IMR-90 (cell line): ENCODE results near the gene IGFBP1. TPM values are rescaled to one million over a fixed set of nuclear protein-coding genes. Genes with fewer than 3 reads are reported as not detected.

Experiments
- ATAC-seq: fragments of 200-7000 bp; cut with Tn5 transposase; 2 replicates; pipeline ENCODE4 v1.9.1; 2020; ENCODE audit warnings: low read depth, mild to moderate bottlenecking, moderate library complexity
- BruUV-seq: library from RNA; stranded (reverse); fragments of 400-500 nt; replicated peaks from 2 replicates; lab custom pipeline; 2021; lab: Mats Ljungman, UMichigan
- CTCF ChIA-PET: fragments of 300-600 bp; formaldehyde crosslinking; extraction: SDS; loops from one replicate; lab custom pipeline; 2021; ENCODE audit warnings: antibody characterized with exemption; lab: Yijun Ruan, JAX
- POLR2A ChIA-PET: fragments of 300-600 bp; sonication (Branson Sonifier 250); formaldehyde crosslinking; loops from one replicate; lab custom pipeline; 2022; ENCODE audit warnings: antibody characterized with exemption; ENCODE audit not compliant: unreplicated experiment; lab: Charles Lee
- DNase-seq: peaks from one replicate; pipeline ENCODE4 v3.0.0; 2013
- H2AFZ ChIP-seq: replicated peaks from 2 replicates; pipeline ENCODE3; 2013; ENCODE audit warnings: low read length, mild to moderate bottlenecking; ENCODE audit not compliant: poor library complexity
- H2AK5ac ChIP-seq: 2 replicates; pipeline ENCODE4 v1.6.1; 2013; ENCODE audit warnings: low read depth, low read length, inconsistent platforms
- H2AK9ac ChIP-seq: replicated peaks from 2 replicates; pipeline ENCODE3; 2013; ENCODE audit warnings: mild to moderate bottlenecking, low read depth, low read length, moderate library complexity; ENCODE audit not compliant: poor library complexity
- H2BK120ac ChIP-seq: 2 replicates; pipeline ENCODE4 v1.6.1; 2013; ENCODE audit warnings: low read depth, low read length, inconsistent platforms
- H2BK15ac ChIP-seq: 3 replicates; pipeline ENCODE4 v1.6.1; 2013; ENCODE audit warnings: low read depth, low read length, inconsistent platforms
- H2BK20ac ChIP-seq: 2 replicates; pipeline ENCODE4 v1.6.1; 2013; ENCODE audit warnings: low read depth, mild to moderate bottlenecking, inconsistent platforms, low read length, moderate library complexity
- H2BK5ac ChIP-seq: 2 replicates; pipeline ENCODE4 v1.6.1; 2013; ENCODE audit warnings: mild to moderate bottlenecking, low read depth, low read length, inconsistent platforms; ENCODE audit not compliant: poor library complexity, severe bottlenecking
- H3K14ac ChIP-seq: replicated peaks from 2 replicates; pipeline ENCODE4 v1.6.1; 2013; ENCODE audit warnings: low read depth, low read length, inconsistent platforms
- H3K18ac ChIP-seq: 2 replicates; pipeline ENCODE4 v1.6.1; 2013; ENCODE audit warnings: low read depth, low read length, control low read depth
- H3K23ac ChIP-seq: 2 replicates; pipeline ENCODE4 v1.6.1; 2013; ENCODE audit warnings: low read depth, low read length, inconsistent platforms
- H3K27ac ChIP-seq: 2 replicates; pipeline ENCODE4 v1.5.1; 2013; ENCODE audit warnings: mild to moderate bottlenecking, control low read depth, low read length; ENCODE audit not compliant: insufficient read depth
- H3K27me3 ChIP-seq: 2 replicates; pipeline ENCODE4 v1.6.1; 2013; ENCODE audit warnings: low read length; ENCODE audit not compliant: control insufficient read depth, insufficient read depth
- H3K36me3 ChIP-seq: 2 replicates; pipeline ENCODE4 v1.6.1; 2013; ENCODE audit warnings: low read length, mixed read lengths; ENCODE audit not compliant: control insufficient read depth, insufficient read depth
- H3K4ac ChIP-seq: 2 replicates; pipeline ENCODE4 v1.6.1; 2013; ENCODE audit warnings: low read depth, low read length, inconsistent platforms
- H3K4me1 ChIP-seq: 2 replicates; pipeline ENCODE4 v1.6.1; 2013; ENCODE audit warnings: low read length, mixed read lengths; ENCODE audit not compliant: control insufficient read depth, insufficient read depth
- H3K4me2 ChIP-seq: 2 replicates; pipeline ENCODE4 v1.6.1; 2013; ENCODE audit warnings: low read depth, mild to moderate bottlenecking, control low read depth, low read length, moderate library complexity
- H3K4me3 ChIP-seq: 2 replicates; pipeline ENCODE4 v1.5.1; 2013; ENCODE audit warnings: low read depth, mild to moderate bottlenecking, control low read depth, low read length, moderate library complexity; ENCODE audit not compliant: insufficient read depth
- H3K56ac ChIP-seq: 2 replicates; pipeline ENCODE4 v1.6.1; 2013; ENCODE audit warnings: low read length, inconsistent platforms; ENCODE audit not compliant: insufficient read depth; ENCODE audit errors: extremely low read depth
- H3K79me1 ChIP-seq, 2 experiments: 2 replicates each; pipeline ENCODE4 v1.6.1; 2013; ENCODE audit warnings: low read length in 2 of 2, inconsistent platforms in 1 of 2, low read depth in 1 of 2
- H3K9ac ChIP-seq: 2 replicates; pipeline ENCODE4 v1.6.1; 2013; ENCODE audit warnings: low read depth, low read length, control low read depth
- H3K9me1 ChIP-seq: 2 replicates; pipeline ENCODE4 v1.6.1; 2013; ENCODE audit warnings: low read length, inconsistent platforms; ENCODE audit not compliant: insufficient read depth
- H3K9me3 ChIP-seq: 2 replicates; pipeline ENCODE4 v1.6.1; 2013; ENCODE audit warnings: low read length; ENCODE audit not compliant: control insufficient read depth, insufficient read depth
- H4K20me1 ChIP-seq: 2 replicates; pipeline ENCODE4 v1.6.1; 2013; ENCODE audit warnings: low read length, inconsistent platforms; ENCODE audit not compliant: insufficient read depth
- H4K5ac ChIP-seq: 2 replicates; pipeline ENCODE4 v1.6.1; 2013; ENCODE audit warnings: mild to moderate bottlenecking, low read depth, low read length, control low read depth
- H4K8ac ChIP-seq, 2 experiments: 2 replicates each; pipeline ENCODE4 v1.6.1; 2013; ENCODE audit warnings: low read depth in 2 of 2, low read length in 2 of 2, control low read depth in 1 of 2, inconsistent platforms in 1 of 2
- H4K91ac ChIP-seq: 2 replicates; pipeline ENCODE4 v1.6.1; 2013; ENCODE audit warnings: low read depth, low read length, inconsistent platforms; ENCODE audit not compliant: insufficient read depth
- CEBPB ChIP-seq: IDR thresholded peaks from 2 replicates; pipeline ENCODE4 v1.6.1; 2012; ENCODE audit warnings: low read depth, low read length, improper control_type of control experiment
- MAZ ChIP-seq: IDR thresholded peaks from 2 replicates; pipeline ENCODE4 v1.6.1; 2012; ENCODE audit warnings: low read depth, mild to moderate bottlenecking, low read length, improper control_type of control experiment, moderate library complexity, borderline replicate concordance
- POLR2A ChIP-seq: IDR thresholded peaks from 2 replicates; pipeline ENCODE4 v1.6.1; 2012; ENCODE audit warnings: mild to moderate bottlenecking, low read depth, low read length
- RFX5 ChIP-seq: IDR thresholded peaks from 2 replicates; pipeline ENCODE4 v1.8.0; 2012; ENCODE audit warnings: low read depth, mild to moderate bottlenecking, low read length, moderate library complexity
- SMC3 ChIP-seq: fragments of 150-350 bp; IDR thresholded peaks from 2 replicates; pipeline ENCODE4 v1.6.1; 2016; ENCODE audit warnings: low read depth, mild to moderate bottlenecking, antibody characterized with exemption, low read length, moderate library complexity
- USF2 ChIP-seq: fragments of 150-350 bp; IDR thresholded peaks from 2 replicates; pipeline ENCODE4 v1.6.1; 2017; ENCODE audit warnings: mild to moderate bottlenecking, antibody characterized with exemption, low read length, low read depth
- WGBS, 2 experiments: methylation state at CpG; one replicate each; pipeline versions ENCODE4 v1.1.5 to v1.1.7; 2013; ENCODE audit warnings: missing lambda C conversion rate in 2 of 2; ENCODE audit not compliant: insufficient read length in 1 of 2; ENCODE audit errors: extremely low coverage in 2 of 2; 5-methylcytosine and 5-hydroxymethylcytosine counted together
- dilution Hi-C: fragments of 300-500 bp; cut with HindIII; formaldehyde crosslinking; loops from one replicate; pipeline ENCODE4 v1.14.3; 2018; ENCODE audit warnings: low sequenced_read_pairs; ENCODE audit not compliant: unreplicated experiment
- in situ Hi-C: fragments of 300-500 bp; cut with MboI; formaldehyde crosslinking; loops from 3 replicates; pipeline ENCODE4 v1.14.3; 2019; ENCODE audit warnings: low sequenced_read_pairs, inconsistent platforms, mixed read lengths
- intact Hi-C: fragments of 100-400 bp; cut with micrococcal nuclease; formaldehyde crosslinking; loops from 2 replicates; pipeline ENCODE4 v1.10.0; 2022
- polyA plus RNA-seq, 3 experiments: library from polyadenylated mRNA; depleted of rRNA; stranded (reverse); fragments of >200 nt; gene quantifications; 2 replicates each; pipeline ENCODE4 v1.2.3, GENCODE V29; 2012; ENCODE audit warnings: low replicate concordance in 1 of 3
- total RNA-seq: library from RNA; depleted of rRNA; stranded (reverse); fragments of >200 nt; gene quantifications from 2 replicates; pipeline ENCODE4 v1.2.3, GENCODE V29; 2012
- TF ChIP-seq, protein P1 (sequence below): conservative IDR thresholded peaks from 2 replicates; pipeline ENCODE4 v1.5.1; 2012; ENCODE audit warnings: mild to moderate bottlenecking, low read depth, low read length, improper control_type of control experiment
- TF ChIP-seq, protein P2 (sequence below): fragments of 150-350 bp; IDR thresholded peaks from 2 replicates; pipeline ENCODE4 v1.6.1; 2016; ENCODE audit warnings: low read depth, mild to moderate bottlenecking, low read length, moderate library complexity, borderline replicate concordance

Gene IGFBP1
- total and polyA plus RNA-seq, 2 of the 4 experiments (the other 2 are of a cell fraction), result not detected

DNA sequence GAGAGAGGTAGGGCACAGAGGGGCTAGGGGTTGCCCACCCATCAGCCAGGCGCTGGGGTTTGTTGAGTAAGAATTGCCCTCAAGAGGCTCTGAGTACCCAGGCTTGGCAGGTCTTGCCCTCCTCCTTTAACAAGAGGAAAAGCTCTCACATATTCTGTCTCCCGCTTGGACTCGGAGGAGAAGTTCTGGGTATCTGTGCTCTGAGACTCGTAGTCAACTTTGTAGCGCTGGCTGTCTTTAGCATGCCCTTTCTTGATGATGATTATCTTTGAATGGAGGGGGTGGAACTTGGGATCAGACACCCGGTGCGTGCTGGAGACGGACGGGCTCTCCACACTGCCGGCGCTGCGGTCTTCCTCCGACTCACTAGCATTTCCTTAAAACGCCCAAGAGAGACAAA is 28.8 kb downstream of the IGFBP1 start:
- no peak overlapping the region for H2BK5ac ChIP-seq
- no TSS peak for BruUV-seq
- no peak overlapping the region for H4K8ac ChIP-seq
- H4K91ac ChIP-seq, result no peak overlapping the region
- intact Hi-C loops, result loop anchor here (1.0 kb wide), 1 partner anchor 1263 kb away; no protein-coding TSS in a partner anchor
- no peak overlapping the region for H3K56ac ChIP-seq
- no peak overlapping the region for H2AK9ac ChIP-seq
- peaks cover 32% of the 10 kb centered on the region for H3K36me3 ChIP-seq
- H3K14ac ChIP-seq, result no peak overlapping the region
- H3K9ac ChIP-seq, result no peak overlapping the region
- no peak overlapping the region for H3K4ac ChIP-seq
- H3K23ac ChIP-seq, result no peak overlapping the region
- no peak overlapping the region for H3K27ac ChIP-seq
- ChIA-PET POLR2A (no interaction called here), CTCF (interaction anchor here (0.6 kb wide), 1 partner anchor 1470 kb away, joined by 3 read pairs; no protein-coding TSS in a partner anchor)
- H3K79me1 ChIP-seq, result peaks cover 12 to 23% of the 10 kb centered on the region in 2 experiments; a peak in 3 of 4 replicates
- dilution Hi-C loops, result no loop called here
- 85% methylated on average over 4 of the region's 14 CpGs; no CpG with 5 or more reads in 1 of the 2 experiments for WGBS, 2 experiments
- no peak overlapping the region for H4K5ac ChIP-seq
- no peak overlapping the region for H2BK15ac ChIP-seq
- TF ChIP-seq MAZ (no peak), CEBPB (no peak), SMC3 (no peak), RFX5 (no peak), USF2 (no peak), POLR2A (no peak)
- TF ChIP-seq, protein P1, sequence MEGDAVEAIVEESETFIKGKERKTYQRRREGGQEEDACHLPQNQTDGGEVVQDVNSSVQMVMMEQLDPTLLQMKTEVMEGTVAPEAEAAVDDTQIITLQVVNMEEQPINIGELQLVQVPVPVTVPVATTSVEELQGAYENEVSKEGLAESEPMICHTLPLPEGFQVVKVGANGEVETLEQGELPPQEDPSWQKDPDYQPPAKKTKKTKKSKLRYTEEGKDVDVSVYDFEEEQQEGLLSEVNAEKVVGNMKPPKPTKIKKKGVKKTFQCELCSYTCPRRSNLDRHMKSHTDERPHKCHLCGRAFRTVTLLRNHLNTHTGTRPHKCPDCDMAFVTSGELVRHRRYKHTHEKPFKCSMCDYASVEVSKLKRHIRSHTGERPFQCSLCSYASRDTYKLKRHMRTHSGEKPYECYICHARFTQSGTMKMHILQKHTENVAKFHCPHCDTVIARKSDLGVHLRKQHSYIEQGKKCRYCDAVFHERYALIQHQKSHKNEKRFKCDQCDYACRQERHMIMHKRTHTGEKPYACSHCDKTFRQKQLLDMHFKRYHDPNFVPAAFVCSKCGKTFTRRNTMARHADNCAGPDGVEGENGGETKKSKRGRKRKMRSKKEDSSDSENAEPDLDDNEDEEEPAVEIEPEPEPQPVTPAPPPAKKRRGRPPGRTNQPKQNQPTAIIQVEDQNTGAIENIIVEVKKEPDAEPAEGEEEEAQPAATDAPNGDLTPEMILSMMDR, result no peak
- TF ChIP-seq, protein P2, sequence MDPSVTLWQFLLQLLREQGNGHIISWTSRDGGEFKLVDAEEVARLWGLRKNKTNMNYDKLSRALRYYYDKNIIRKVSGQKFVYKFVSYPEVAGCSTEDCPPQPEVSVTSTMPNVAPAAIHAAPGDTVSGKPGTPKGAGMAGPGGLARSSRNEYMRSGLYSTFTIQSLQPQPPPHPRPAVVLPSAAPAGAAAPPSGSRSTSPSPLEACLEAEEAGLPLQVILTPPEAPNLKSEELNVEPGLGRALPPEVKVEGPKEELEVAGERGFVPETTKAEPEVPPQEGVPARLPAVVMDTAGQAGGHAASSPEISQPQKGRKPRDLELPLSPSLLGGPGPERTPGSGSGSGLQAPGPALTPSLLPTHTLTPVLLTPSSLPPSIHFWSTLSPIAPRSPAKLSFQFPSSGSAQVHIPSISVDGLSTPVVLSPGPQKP, result no peak
- no peak overlapping the region for H2BK120ac ChIP-seq
- peaks cover 4% of the 10 kb centered on the region; the same call in 1 of the 2 replicates for H3K9me1 ChIP-seq
- DNase-seq (no peak), ATAC-seq (no peak)
- H3K4me2 ChIP-seq, result no peak overlapping the region
- no peak overlapping the region for H2AK5ac ChIP-seq
- in situ Hi-C loops, result loop anchor here (5.0 to 25.0 kb wide), 2 partner anchors 1020 to 1265 kb away; no protein-coding TSS in a partner anchor
- H2AFZ ChIP-seq, result no peak overlapping the region
- H4K20me1 ChIP-seq, result peaks cover 25% of the 10 kb centered on the region
- H3K27me3 ChIP-seq, result no peaks in the 10 kb centered on the region
- H3K4me1 ChIP-seq, result peaks cover 9% of the 10 kb centered on the region
- no peak overlapping the region for H2BK20ac ChIP-seq
- H3K18ac ChIP-seq, result no peak overlapping the region
- H3K9me3 ChIP-seq, result no peaks in the 10 kb centered on the region
- no peak overlapping the region for H3K4me3 ChIP-seq
